Amniotic stem cell (primary cell): Measurements from ENCODE around the gene PTPRF.
"Not testable (repeated sequence)": the region's sequence is repeated elsewhere in the genome, so short reads cannot be mapped to it uniquely, and the experiment has no call there.

Source experiments
- DNase-seq: peaks from one replicate; lab custom pipeline; 2025; lab: John Stamatoyannopoulos, UW

PTPRF gene

DNA sequence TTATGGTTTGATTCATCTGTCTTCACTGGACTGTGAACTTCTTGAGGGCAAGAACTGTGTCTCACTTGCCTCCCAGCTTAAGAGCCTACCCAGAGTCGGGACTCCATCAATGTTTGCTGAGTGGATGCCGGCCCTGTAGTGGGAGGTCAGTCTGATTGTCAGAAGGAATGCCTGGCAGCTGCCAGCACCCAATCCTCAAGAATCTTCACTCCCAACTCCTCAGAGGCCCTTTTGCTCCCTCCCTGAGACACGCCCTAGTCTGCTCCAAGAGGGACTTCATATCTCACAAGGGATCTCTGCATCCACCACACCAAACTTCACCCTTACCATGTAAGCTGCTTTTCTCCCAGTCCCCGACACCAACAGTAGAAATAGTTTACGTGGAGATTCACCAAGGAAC is 104.0 kb downstream of the PTPRF start:
- DNase-seq: no peak

DNA sequence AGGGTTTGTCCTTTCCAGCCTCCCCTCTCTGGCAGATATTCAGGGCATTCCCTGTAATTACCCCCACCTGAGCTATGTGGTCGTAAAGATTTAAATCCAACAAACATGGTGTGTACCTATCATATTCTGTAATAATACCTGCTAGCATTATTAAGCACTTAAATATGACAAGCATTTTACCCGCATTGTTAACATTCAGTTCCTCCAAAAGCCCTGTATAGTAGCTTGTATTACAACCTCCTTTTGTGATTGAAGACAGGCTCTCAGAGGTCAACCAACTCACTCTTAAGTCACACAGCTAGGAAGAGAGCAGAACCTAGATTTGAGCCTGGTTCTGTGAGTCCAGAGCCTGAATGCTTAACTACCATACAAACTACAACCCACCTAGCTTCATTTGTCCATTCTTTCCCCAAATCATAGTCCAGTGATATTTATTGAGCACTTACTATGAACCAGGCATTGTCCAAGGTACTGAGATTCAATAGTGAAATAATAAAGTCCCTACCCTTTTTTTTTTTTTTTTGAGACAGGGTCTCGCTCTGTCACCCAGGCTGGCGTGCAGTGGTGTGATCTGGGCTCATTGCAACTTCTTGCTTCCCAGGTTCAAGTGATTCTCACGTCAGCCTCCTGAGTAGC is 105.4 kb downstream of the PTPRF start:
- DNase-seq: no peak

DNA sequence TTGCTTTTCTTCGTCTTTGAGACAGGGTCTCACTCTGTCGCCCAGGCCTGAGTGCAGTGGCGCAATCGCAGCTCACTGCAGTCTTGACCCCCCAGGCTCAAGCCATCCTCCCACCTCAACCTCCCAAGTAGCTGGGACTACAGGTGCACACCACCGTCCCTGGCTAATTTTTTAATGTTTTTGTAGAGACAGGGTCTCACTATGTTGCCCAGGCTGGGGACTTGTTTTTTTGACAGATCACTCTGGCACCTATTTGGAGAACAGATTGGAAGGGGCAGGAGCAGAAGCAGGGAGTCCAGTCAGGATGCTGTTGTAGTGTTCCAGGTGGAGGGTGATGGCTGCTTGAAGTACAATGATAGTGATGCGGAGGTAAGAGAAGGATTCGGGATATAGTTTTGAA is 106.6 kb downstream of the PTPRF start:
- DNase-seq: no peak

DNA sequence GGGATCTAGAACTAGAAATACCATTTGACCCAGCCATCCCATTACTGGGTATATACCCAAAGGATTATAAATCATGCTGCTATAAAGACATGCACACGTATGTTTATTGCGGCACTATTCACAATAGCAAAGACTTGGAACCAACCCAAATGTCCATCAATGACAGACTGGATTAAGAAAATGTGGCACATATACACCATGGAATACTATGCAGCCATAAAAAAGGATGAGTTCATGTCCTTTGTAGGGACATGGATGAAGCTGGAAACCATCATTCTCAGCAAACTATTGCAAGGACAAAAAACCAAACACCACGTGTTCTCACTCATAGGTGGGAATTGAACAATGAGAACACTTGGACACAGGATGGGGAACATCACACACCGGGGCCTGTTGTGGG is 107.7 kb downstream of the PTPRF start:
- DNase-seq: not testable (repeated sequence)

DNA sequence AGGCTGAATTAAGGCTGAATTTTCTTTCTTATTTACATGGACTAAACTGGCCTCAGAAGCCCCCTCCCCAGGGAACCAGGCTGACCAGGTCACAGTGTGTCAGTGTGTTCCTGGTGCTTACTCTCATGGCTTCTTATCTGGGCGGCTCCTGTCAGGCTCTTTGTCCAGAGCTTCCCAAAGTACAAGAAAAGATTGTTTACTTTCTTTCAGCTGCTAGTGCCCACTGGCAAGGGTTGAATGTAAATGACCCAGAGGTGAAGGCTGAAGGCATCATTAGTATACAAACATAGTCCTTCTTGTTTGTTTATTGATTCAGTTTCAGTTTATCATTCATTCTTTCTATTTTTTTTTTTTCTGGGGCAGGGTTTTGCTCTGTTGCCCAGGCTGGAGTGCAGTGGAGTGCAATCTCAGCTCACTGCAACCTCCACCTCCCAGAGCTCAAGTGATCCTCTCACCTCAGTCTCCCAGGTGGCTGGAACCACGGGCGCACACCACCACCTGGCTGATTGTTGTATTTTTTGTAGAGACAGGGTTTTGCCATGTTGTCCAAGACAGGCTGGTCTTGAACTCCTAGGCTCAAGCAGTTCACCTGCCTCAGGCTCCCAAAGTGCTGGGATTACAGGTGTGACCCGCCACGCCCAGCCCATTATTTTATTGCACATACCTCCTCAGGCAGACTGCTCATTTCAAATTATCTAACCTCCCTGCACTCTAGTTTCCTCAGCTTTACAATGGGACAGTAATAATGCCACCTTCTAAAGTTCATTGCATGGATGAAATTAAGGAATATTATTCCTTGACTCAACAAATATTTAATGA is 109.5 kb downstream of the PTPRF start:
- DNase-seq: no peak

DNA sequence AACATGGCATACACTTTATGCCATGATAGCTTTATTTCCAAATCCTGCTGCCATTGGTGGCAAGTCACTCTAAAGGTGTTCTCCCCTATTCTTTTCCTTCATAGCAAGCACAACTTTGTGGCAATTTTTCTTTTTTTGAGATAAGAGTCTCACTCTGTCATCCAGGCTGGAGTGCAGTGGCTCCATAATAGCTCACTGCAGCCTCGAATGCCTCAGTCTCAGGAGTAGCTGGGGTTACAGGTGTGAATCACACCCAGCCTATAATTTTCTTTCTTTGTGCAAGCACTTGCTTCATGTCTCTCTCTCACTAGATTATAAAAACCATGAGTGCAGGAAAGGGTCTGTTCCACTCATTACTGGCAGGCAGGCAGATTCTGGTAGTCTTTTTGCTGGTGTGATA is 113.9 kb downstream of the PTPRF start:
- DNase-seq: no peak

DNA sequence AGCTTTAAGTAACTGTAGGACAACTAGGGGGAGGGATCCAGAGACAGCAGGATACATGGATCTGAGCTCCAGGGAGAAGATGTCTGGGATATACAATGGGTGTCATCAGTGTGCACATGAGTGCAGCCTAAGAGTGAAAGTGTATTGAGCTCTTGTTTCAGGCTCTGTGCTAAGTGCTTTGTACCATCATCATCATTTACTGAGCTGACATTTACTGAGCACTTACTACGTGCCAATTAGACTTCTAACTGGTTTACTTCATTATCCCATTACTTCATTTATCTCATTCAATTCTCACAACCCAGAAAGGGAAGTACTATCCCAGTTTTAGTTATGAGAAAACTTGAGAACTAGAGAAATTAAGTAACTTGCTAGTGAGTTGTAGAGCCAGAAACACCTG is 114.8 kb downstream of the PTPRF start:
- DNase-seq: no peak

DNA sequence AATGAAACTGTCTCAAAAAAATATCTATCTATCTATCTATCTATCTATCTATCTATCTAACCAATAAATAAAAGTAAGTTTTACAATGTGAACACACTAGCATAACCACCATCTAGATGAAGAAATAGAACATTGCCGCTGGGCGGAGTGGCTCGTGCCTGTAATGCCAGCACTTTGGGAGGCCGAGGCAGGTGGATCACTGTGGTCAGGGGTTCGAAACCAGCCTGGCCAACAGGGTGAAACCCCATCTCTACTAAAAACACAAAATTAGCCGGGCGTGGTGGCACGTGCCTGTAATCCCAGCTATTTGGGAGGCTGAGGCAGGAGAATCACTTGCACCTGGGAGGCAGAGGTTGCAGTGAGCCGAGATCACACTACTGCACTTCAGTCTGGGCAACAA is 116.6 kb downstream of the PTPRF start:
- not testable (repeated sequence) for DNase-seq

DNA sequence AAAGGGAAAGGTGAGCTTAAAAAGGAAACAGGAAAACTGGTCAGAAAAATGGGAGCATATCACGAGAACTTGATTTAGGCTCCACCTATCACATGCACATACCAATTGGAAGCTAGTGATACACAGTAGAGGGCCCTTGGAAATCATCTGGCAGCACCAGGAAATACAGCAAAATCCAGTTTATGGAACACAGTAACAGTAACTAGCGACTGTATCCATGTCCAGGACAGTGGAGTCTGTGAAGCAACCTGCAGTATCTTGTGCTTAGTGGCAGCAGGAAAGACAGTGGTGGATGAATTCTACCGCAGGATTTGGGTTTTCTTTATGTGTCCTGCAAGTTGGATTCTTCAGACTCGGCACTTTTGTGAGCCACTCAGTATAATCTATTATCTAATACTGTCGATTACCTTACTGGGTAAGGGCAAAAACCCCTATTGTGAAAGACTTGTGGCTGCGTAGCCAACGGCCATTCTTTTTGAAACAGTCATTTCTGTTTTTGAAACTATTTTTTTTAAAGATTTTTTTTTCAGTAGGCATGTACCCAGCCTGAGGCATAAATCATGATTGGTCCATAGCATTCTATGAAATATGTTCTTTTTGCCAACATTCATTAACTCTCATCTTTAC is 117.7 kb downstream of the PTPRF start:
- no peak for DNase-seq

DNA sequence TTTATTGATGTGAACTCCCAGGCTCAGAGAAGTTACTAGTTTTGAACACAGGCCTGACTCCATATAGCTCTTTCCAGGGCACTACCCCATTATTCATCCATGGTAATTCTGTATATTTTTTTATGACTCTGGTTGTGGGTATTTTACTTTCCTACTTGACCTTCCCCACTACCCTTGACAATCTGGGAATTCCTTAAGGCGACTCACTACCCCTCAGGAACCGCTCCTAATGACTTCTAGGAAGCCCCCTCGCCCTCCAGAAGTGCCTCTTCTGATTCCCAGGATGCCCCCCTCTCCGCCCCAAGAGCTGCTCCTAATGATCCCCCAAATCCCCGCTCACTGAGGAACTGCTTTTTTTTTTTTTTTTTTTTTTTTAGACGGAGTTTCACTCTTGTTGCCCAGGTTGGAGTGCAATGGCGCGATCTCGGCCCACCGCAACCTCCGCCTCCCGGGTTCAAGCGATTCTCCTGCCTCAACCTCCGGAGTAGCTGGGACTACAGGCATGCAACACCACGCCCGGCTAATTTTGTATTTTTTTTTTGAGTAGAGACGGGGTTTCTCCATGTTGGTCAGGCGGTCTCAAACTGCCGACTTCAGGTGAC is 118.3 kb downstream of the PTPRF start:
- no peak for DNase-seq

DNA sequence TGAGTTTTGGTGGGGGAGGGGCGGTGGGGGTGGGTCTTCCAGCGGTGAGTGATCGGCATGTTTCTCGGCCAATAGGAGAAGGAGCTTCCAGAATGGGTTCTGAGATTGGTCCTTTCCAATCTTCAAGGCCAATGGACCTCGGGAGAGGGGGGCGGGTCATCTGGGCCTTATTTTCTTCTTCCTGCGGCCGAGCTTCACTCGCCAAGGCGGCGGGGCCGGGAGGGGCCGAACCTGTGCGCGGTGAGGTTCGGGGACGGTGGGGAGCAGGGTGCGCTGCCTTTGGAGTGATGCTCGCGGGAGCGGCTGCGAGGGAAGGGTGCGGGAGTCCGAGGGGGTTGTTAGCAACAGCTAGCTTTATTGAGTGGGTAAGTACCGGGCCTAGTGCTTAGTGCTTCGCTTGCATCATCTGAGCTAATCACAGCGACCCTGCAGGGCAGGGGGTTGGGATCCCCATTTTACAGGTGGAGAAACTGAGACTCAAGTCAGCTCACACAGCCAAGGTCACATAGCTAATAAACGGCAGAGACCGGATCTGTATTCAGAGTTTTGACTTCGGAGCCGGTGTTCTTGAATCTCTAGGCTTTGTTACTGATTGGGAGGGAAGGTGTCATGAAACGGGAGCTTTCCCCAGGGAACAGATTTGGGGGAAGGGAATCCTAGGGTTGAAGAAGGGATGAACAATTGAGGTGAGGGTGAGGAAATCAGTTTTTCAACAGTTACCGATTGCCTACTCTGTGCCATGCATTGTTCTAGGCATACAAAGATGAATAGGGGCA is 119.8 kb downstream of the PTPRF start:
- DNase-seq: peak; percentile 91

DNA sequence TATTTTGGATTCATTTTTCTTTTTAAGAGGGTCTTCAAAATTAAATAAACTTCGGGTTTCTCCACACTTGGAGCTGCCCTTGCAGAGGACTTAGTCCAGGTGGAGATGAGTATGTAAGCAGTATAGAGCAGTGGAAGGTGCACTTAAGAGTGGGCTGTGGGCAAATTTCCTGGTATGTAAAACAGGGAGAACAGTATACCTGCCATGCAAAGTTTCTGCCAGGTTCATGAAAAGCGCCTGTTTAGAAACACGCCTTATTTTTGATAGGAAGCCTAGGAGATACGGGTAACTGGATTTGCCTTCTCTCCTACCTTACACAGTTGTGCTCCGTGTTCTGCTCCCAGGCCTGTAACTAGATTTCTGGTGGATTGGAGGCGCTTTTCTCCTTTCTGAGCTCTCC is 120.5 kb downstream of the PTPRF start:
- no peak for DNase-seq

DNA sequence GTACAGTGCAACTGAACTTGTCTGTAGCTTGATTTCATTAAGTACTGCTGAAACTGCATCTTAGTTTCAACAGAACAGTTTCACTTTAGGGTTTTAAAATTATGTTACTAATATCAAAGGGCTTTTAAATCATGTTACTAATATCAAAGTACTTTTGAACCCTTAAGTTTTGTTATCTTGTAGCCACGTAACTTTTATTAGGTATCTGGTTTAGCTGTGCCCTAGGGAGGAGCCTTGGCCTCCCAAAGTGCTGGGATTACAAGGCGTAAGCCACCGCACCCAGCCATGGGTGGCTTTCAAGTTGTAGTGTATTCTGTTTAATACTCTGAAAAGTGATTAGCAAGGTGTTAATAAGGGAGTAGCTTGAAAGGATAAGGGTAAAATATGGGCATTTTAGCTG is 121.2 kb downstream of the PTPRF start:
- no peak for DNase-seq

DNA sequence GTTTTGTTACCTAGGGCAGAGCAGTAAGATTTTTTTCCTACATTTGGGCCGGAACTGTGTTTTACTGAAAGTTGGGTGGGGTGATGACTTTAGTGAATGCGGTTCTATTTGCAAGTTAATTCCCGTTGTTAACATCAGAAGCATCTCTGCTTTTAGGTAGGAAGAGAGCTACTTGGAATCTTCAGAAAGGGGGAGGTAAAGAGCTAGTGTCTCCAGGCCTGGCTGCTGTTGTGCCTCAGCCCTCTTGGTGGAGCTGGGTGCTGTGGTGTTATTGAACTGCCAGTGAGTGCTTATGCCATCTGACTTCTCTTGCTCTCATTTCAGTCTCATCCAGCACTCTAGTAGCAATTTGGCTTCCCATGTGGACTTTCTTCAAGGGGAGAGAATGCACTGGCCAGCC is 122.7 kb downstream of the PTPRF start:
- no peak for DNase-seq

DNA sequence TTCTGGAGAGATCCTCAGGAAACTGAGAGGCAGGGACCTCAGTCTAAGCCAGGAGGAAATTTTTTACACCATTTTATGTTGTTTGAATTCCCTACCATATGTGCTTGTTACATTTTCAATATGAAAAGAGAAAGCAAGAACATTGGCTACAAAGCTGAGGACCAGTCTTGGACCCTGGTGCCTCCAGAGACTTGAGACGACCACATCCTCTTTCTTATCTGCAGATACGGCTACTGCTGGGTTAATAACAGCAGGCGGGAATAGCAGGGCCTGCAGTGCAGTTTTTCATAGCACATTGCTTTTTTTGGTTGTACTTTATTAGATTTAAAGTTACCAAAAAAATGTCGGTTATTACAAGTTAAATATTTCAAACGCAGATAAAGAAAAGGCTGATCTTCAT is 123.2 kb downstream of the PTPRF start:
- no peak for DNase-seq

DNA sequence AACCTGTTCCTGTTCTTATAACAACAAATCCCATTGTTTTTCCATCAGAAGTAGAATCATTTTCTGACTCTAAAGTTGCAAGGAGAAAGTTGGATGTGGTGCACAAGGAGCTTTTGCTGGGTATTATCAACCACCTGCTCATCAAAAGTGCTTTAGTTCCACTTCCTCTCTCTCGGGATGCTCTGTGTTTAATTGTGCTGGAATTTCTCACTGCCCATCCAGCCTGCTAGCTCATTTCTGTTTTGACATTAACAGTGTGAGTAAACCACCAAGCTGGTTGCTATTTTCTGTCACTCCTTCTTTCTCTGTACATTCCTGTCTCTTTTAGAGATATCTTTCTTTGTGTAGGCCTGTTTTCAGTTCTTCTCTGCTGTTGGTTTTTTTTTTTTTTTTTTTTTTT is 125.3 kb downstream of the PTPRF start:
- no peak for DNase-seq

DNA sequence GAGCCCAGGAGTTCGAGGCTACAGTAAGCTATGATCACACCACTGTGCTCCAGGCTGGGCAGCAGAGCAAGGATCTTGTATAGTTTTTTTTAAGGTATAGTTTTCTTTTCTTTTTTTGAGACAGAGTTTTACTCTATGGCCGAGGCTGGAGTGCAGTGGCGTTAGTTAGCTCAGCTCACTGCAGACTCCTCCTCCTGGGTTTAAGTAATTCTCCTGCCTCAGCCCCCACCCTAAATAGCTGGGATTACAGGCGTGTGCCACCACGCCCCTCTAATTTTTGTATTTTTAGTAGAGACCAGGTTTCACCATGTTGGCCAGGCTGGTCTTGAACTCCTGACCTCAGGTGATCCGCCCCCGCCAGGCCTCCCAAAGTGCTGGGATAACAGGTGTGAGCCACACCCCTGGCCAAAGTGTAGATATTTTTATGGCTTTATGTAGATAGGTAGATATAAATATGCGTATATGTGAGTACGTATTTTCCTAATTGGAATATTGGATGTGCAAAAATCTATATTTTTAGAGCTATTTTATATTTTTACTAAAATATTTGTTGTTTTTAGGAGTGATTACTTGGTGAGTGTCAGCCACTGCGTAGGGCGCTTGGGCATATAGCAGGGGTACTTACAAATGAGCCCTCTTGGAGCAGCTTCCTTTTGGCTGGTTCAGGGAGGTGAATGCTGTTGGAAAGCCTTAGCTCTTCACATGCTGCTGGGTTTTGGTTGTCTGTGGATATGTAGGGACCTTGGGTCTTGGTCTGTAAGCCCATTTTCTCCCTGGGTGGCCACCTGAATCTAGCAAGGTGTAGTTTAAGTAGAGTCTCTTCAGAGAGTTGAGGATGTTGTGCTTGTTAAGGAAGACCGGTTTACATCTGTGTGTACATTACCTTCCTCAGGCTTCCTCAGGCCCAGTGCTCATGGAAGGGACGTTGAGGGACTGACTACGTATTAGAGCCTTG is 128.8 kb downstream of the PTPRF start:
- DNase-seq: no peak

DNA sequence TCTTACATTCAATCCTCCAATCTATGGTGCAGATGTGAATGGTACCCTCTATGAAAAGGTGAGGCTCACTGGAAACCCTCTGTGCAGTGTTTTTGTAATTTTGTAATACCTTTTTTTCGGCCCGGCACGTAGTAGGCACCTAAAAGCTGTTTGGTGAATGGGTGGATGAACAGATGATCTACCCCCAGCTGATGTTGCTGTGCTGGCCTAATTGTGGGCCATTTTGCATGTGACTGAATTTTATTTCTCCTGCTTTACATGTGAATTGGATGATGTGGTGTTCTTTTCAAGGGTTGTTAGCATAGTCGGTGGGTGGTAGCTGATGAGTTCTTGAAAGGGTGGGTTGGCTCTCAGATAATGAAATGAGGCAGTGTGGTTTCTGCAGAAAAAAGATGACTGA is 129.7 kb downstream of the PTPRF start:
- DNase-seq: no peak

DNA sequence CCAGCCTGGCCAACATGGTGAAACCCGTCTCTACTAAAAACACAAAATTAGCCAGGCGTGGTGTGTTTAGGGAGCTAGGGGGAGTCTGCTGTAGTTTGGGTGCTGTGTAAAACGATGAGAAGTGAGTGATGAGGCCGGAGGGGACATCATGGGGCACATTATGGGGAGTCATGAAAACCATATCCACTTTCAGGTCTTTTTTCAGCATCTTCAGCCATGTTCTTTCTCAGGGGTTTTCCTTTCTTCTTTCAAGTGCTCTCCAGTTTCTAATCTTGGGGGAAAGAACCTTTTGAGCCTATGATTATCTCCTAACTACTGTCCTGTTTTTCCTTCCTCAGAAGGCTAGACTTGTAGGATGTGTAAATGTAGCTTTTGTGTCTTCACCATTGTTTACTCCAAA is 133.7 kb downstream of the PTPRF start:
- DNase-seq: no peak

DNA sequence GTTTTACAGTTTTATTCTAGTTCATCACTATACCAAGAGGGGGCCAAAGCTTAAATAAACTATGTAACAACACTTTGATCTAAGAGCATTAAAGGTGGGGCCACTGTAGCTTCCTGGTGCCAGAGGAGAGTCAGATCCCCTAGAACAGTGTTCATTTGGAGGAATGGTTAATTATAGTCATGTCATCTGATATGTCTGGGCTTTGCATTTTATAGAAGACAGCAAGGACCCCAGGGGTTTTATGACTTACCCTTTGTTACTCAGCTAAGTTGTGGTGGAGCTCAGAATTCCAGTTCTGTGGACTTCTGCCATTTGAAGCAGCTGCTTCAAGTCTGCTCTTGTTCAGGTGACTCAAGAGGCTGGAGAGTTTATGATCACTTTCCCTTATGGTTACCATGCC is 135.9 kb downstream of the PTPRF start:
- DNase-seq: no peak

DNA sequence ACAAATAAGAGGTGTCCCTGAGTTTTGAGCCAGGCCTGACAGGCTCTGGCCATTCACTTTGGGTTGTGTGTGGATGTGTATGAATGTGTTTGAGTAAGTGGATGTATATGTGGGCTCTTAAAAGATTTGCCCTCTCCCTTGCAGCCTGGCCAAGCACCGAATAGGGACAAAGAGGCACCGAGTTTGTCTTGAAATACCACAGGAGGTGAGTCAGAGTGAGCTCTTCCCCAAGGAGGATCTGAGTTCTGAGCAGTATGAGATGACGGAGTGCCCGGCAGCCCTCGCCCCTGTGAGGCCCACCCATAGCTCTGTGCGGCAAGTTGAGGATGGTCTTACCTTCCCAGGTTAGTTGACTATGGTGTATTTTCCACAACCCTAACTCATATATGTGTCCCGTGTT is 138.3 kb downstream of the PTPRF start:
- no peak for DNase-seq
